CD4-positive, alpha-beta T cell (primary cell): ENCODE results near the gene PCDH19. TPM values are rescaled to one million over a fixed set of nuclear protein-coding genes. Genes with fewer than 3 reads are reported as not detected.
A peak's percentile ranks its signal among the peaks of the same experiment; 100 is the strongest.

ENCODE experiments used
- ATAC-seq: fragments of 200-7000 bp; cut with Tn5 transposase; one replicate; pipeline ENCODE4 v1.10.0; 2022; ENCODE audit warnings: mild to moderate bottlenecking; ENCODE audit not compliant: poor library complexity
- CTCF ChIA-PET: fragments of 350-600 bp; sonication (Branson Sonifier 250); formaldehyde crosslinking; loops from one replicate; lab custom pipeline; 2021; ENCODE audit warnings: antibody characterized with exemption, inconsistent platforms; lab: Charles Lee
- POLR2A ChIA-PET: fragments of 350-600 bp; sonication (Branson Sonifier 250); formaldehyde crosslinking; loops from one replicate; lab custom pipeline; 2021; ENCODE audit warnings: antibody characterized with exemption, inconsistent platforms; lab: Charles Lee
- DNase-seq, 14 experiments: peaks; one replicate each; pipeline ENCODE4 v3.0.0-alpha.2; 2013 to 2020; ENCODE audit warnings: mixed read lengths in 2 of 14
- H3K27ac ChIP-seq, 2 donors: one replicate each; pipeline versions ENCODE4 v1.5.1 to v1.7.0; 2013; ENCODE audit warnings: low read length in 2 of 2, low read depth in 1 of 2, mild to moderate bottlenecking in 1 of 2
- H3K27me3 ChIP-seq, 2 experiments: 1 replicate in 1 of 2; 2 replicates in 1 of 2; pipeline versions ENCODE4 v1.6.1 to v1.7.0; 2013; ENCODE audit warnings: low read length in 2 of 2, control low read depth in 1 of 2, mild to moderate bottlenecking in 1 of 2, moderate library complexity in 1 of 2; ENCODE audit not compliant: insufficient read depth in 2 of 2, control insufficient read depth in 1 of 2
- H3K36me3 ChIP-seq: one replicate; pipeline ENCODE4 v1.6.1; 2013; ENCODE audit warnings: low read length, control low read depth; ENCODE audit not compliant: insufficient read depth
- H3K4me1 ChIP-seq: one replicate; pipeline ENCODE4 v1.6.1; 2013; ENCODE audit warnings: low read length, control low read depth; ENCODE audit not compliant: insufficient read depth
- H3K4me3 ChIP-seq: one replicate; pipeline ENCODE4 v1.5.1; 2013; ENCODE audit warnings: mild to moderate bottlenecking, low read length, moderate library complexity
- H3K9me3 ChIP-seq, 2 experiments: 1 replicate in 1 of 2; 2 replicates in 1 of 2; pipeline versions ENCODE4 v1.6.1 to v1.7.0; 2013; ENCODE audit warnings: low read length in 2 of 2, mild to moderate bottlenecking in 2 of 2, control low read depth in 1 of 2, moderate library complexity in 1 of 2; ENCODE audit not compliant: control insufficient read depth in 1 of 2, insufficient read depth in 1 of 2
- H3K27ac Mint-ChIP-seq: one replicate; pipeline ENCODE4 v1.8.0; 2020; ENCODE audit warnings: mixed read lengths
- H3K27me3 Mint-ChIP-seq: one replicate; pipeline ENCODE4 v1.8.0; 2021; ENCODE audit warnings: mixed read lengths
- H3K36me3 Mint-ChIP-seq: one replicate; pipeline ENCODE4 v1.8.0; 2021; ENCODE audit warnings: low read depth, mixed read lengths
- H3K4me1 Mint-ChIP-seq: one replicate; pipeline ENCODE4 v1.8.0; 2021; ENCODE audit warnings: low read depth, mixed read lengths
- H3K4me3 Mint-ChIP-seq: one replicate; pipeline ENCODE4 v1.8.0; 2020; ENCODE audit warnings: mild to moderate bottlenecking, mixed read lengths
- H3K9me3 Mint-ChIP-seq: one replicate; pipeline ENCODE4 v1.8.0; 2020; ENCODE audit warnings: mixed read lengths
- CTCF ChIP-seq: fragments of 200-600 bp; IDR thresholded peaks from one replicate; pipeline ENCODE4 v1.8.0; 2022; ENCODE audit warnings: antibody characterized with exemption, mild to moderate bottlenecking
- intact Hi-C, 2 experiments: fragments of 100-400 bp; cut with DNase I in 1 of 2; cut with micrococcal nuclease in 1 of 2; formaldehyde crosslinking; loops; one replicate each; pipeline versions ENCODE4 v1.15.1 to v1.9.0; 2023 to 2025; cut with DNase I, micrococcal nuclease
- total RNA-seq, 174 experiments: library from RNA in 2 of 174; stranded (reverse) in 2 of 174; gene quantifications; one replicate each; pipeline ENCODE4 v1.2.3 and lab custom pipeline; 2021 to 2026

The PCDH19 gene
- total RNA-seq, 2 experiments from 2014 or later = 0.03 TPM; not detected in 1

GRCh38 chrX:100376576-100376975 lies 33.5 kb downstream of the PCDH19 start:
- Histone ChIP-seq H3K4me1 (no peaks in the 10 kb centered on the region), H3K27ac (no peak overlapping the region), H3K36me3 (no peaks in the 10 kb centered on the region), H3K27me3 (no peaks in the 10 kb centered on the region), H3K4me3 (no peak overlapping the region), H3K9me3 (no peaks in the 10 kb centered on the region)
- H3K27me3 Mint-ChIP-seq = no peaks in the 10 kb centered on the region
- TF ChIP-seq CTCF = no peak
- ChIA-PET CTCF (no interaction called here), POLR2A (no interaction called here)
- intact Hi-C loops = no loop called here
- no peak overlapping the region for H3K27ac Mint-ChIP-seq
- H3K4me1 Mint-ChIP-seq = no peaks in the 10 kb centered on the region
- ATAC-seq (no peak), DNase-seq (no peak)
- no peaks in the 10 kb centered on the region for H3K36me3 Mint-ChIP-seq
- H3K9me3 Mint-ChIP-seq = no peaks in the 10 kb centered on the region
- no peak overlapping the region for H3K4me3 Mint-ChIP-seq

- H3K27ac ChIP-seq = no peak overlapping the region
- Mint-ChIP-seq H3K27me3 (no peaks in the 10 kb centered on the region), H3K27ac (no peak overlapping the region), H3K4me3 (no peak overlapping the region), H3K4me1 (no peaks in the 10 kb centered on the region), H3K9me3 (no peaks in the 10 kb centered on the region), H3K36me3 (no peaks in the 10 kb centered on the region)
- H3K9me3 ChIP-seq = no peaks in the 10 kb centered on the region
- H3K4me3 ChIP-seq = no peak overlapping the region
- no peaks in the 10 kb centered on the region for H3K4me1 ChIP-seq
- CTCF ChIA-PET = no interaction called here
- H3K27me3 ChIP-seq = no peaks in the 10 kb centered on the region
- intact Hi-C loops = no loop called here
- no peak for DNase-seq
- TF ChIP-seq CTCF = no peak
- no peak for ATAC-seq
- POLR2A ChIA-PET = no interaction called here
- no peaks in the 10 kb centered on the region for H3K36me3 ChIP-seq
Observed at GRCh38 chrX:100373673-100374072, 36.4 kb downstream of the PCDH19 start.

GRCh38 chrX:100368167-100368566 lies 41.9 kb downstream of the PCDH19 start:
- H3K4me3 Mint-ChIP-seq = no peak overlapping the region
- no peaks in the 10 kb centered on the region for H3K4me1 Mint-ChIP-seq
- no peaks in the 10 kb centered on the region for H3K9me3 ChIP-seq
- no peaks in the 10 kb centered on the region for H3K4me1 ChIP-seq
- ChIA-PET POLR2A (no interaction called here), CTCF (interaction anchor here (1.0 kb wide), 1 partner anchor 9 kb away, joined by 3 read pairs; no protein-coding TSS in a partner anchor)
- no peaks in the 10 kb centered on the region for H3K27me3 Mint-ChIP-seq
- ATAC-seq (no peak), DNase-seq (peak in 2 of 14 experiments; percentile 0 to 2)
- H3K36me3 Mint-ChIP-seq = no peaks in the 10 kb centered on the region
- no peaks in the 10 kb centered on the region for H3K9me3 Mint-ChIP-seq
- H3K27me3 ChIP-seq = no peaks in the 10 kb centered on the region
- no peak overlapping the region for H3K27ac ChIP-seq
- intact Hi-C loops = no loop called here
- no peak overlapping the region for H3K4me3 ChIP-seq
- no peak for TF ChIP-seq CTCF
- no peaks in the 10 kb centered on the region for H3K36me3 ChIP-seq
- H3K27ac Mint-ChIP-seq = no peak overlapping the region
